Loucy (cell line): ENCODE results near the gene KCTD18.

ENCODE experiments used
- CTCF ChIP-seq: fragments of 200-600 bp; sonication (generic); conservative IDR thresholded peaks from 2 replicates; pipeline ENCODE4 v1.5.1; 2014; ENCODE audit warnings: mild to moderate bottlenecking, antibody characterized with exemption, low read length
- EZH2phosphoT487 ChIP-seq: fragments of 200-600 bp; IDR thresholded peaks from 2 replicates; pipeline ENCODE4 v1.6.1; 2018; ENCODE audit warnings: antibody characterized with exemption, mild to moderate bottlenecking, moderate library complexity, borderline replicate concordance

- TF ChIP-seq CTCF (no peak), EZH2phosphoT487 (no peak)
Measured at GRCh38 chr2:200475795-200476194, 34.1 kb downstream of the KCTD18 start.
